ENCODE results near the gene GLB1L.

The GLB1L gene

GRCh38 chr2:219243291-219243761 is 1.9 kb downstream of the GLB1L start:
- TF ChIP-seq POLR2A (IDR thresholded peaks at IDR 0.05; ENCODE audit: low read depth, low read length) = no peak
- no peak for FAIRE-seq
- no peak for DNase-seq (ENCODE audit: insufficient read length, low spot score)

- DNase-seq (ENCODE audit: insufficient read length, low spot score) = no peak
- no peak for FAIRE-seq
- TF ChIP-seq POLR2A (IDR thresholded peaks at IDR 0.05; ENCODE audit: low read depth, low read length) = no peak
Observed at GRCh38 chr2:219234331-219234730, 10.9 kb downstream of the GLB1L start.

GRCh38 chr2:219230059-219230540 is 15.1 kb downstream of the GLB1L start:
- DNase-seq (ENCODE audit: insufficient read length, low spot score) = peak; percentile 49
- TF ChIP-seq POLR2A (IDR thresholded peaks at IDR 0.05; ENCODE audit: low read depth, low read length) = no peak
- FAIRE-seq = no peak

GRCh38 chr2:219229305-219230058 is 15.8 kb downstream of the GLB1L start, which contains the start of the genes ANKZF1 and ATG9A:
ANKZF1 (plus strand) TSS chr2:219229806; CDS start chr2:219230258, 452 bp downstream.
ATG9A (minus strand) TSS chr2:219229636; CDS start chr2:219228024, 1,612 bp downstream.
- peak; percentile 71 for FAIRE-seq
- peak; percentile 65 for TF ChIP-seq POLR2A (IDR thresholded peaks at IDR 0.05; ENCODE audit: low read depth, low read length)
- DNase-seq (ENCODE audit: insufficient read length, low spot score) = peak; percentile 98

- no peak for FAIRE-seq
- TF ChIP-seq POLR2A (IDR thresholded peaks at IDR 0.05; ENCODE audit: low read depth, low read length) = no peak
- no peak for DNase-seq (ENCODE audit: insufficient read length, low spot score)
Observed at GRCh38 chr2:219228911-219229304, 16.3 kb downstream of the GLB1L start.

GRCh38 chr2:219228041-219228910 is 17.0 kb downstream of the GLB1L start:
- DNase-seq (ENCODE audit: insufficient read length, low spot score) = no peak
- no peak for FAIRE-seq
- TF ChIP-seq POLR2A (IDR thresholded peaks at IDR 0.05; ENCODE audit: low read depth, low read length) = no peak

GRCh38 chr2:219225350-219225749 is 19.9 kb downstream of the GLB1L start:
- no peak for FAIRE-seq
- no peak for TF ChIP-seq POLR2A (IDR thresholded peaks at IDR 0.05; ENCODE audit: low read depth, low read length)
- DNase-seq (ENCODE audit: insufficient read length, low spot score) = no peak

- FAIRE-seq (no peak), DNase-seq (ENCODE audit: insufficient read length, low spot score) (no peak)
- no peak for TF ChIP-seq POLR2A (IDR thresholded peaks at IDR 0.05; ENCODE audit: low read depth, low read length)
Observed at GRCh38 chr2:219223831-219224610, 21.2 kb downstream of the GLB1L start.

GRCh38 chr2:219221957-219222518 is 23.2 kb downstream of the GLB1L start:
- no peak for TF ChIP-seq POLR2A (IDR thresholded peaks at IDR 0.05; ENCODE audit: low read depth, low read length)
- DNase-seq (ENCODE audit: insufficient read length, low spot score) (no peak), FAIRE-seq (no peak)

- no peak for TF ChIP-seq POLR2A (IDR thresholded peaks at IDR 0.05; ENCODE audit: low read depth, low read length)
- no peak for DNase-seq (ENCODE audit: insufficient read length, low spot score)
- no peak for FAIRE-seq
Observed at GRCh38 chr2:219220652-219221402, 24.4 kb downstream of the GLB1L start.

- DNase-seq (ENCODE audit: insufficient read length, low spot score) (no peak), FAIRE-seq (no peak)
- no peak for TF ChIP-seq POLR2A (IDR thresholded peaks at IDR 0.05; ENCODE audit: low read depth, low read length)
Observed at GRCh38 chr2:219219784-219220532, 25.3 kb downstream of the GLB1L start.
